ENCODE measurements around the gene ULK1.

Gene ULK1

GRCh38 chr12:131911851-131912477 lies 17.5 kb downstream of the ULK1 start:
- TF ChIP-seq, protein P1, sequence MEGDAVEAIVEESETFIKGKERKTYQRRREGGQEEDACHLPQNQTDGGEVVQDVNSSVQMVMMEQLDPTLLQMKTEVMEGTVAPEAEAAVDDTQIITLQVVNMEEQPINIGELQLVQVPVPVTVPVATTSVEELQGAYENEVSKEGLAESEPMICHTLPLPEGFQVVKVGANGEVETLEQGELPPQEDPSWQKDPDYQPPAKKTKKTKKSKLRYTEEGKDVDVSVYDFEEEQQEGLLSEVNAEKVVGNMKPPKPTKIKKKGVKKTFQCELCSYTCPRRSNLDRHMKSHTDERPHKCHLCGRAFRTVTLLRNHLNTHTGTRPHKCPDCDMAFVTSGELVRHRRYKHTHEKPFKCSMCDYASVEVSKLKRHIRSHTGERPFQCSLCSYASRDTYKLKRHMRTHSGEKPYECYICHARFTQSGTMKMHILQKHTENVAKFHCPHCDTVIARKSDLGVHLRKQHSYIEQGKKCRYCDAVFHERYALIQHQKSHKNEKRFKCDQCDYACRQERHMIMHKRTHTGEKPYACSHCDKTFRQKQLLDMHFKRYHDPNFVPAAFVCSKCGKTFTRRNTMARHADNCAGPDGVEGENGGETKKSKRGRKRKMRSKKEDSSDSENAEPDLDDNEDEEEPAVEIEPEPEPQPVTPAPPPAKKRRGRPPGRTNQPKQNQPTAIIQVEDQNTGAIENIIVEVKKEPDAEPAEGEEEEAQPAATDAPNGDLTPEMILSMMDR (IDR thresholded peaks at IDR 0.05) = no peak
- H3K27ac Mint-ChIP-seq = no peak overlapping the region
- DNase-seq = no peak
- no peak overlapping the region for H3K4me3 Mint-ChIP-seq
- no peaks in the 10 kb centered on the region for H3K9me3 Mint-ChIP-seq
- H3K4me1 Mint-ChIP-seq = no peaks in the 10 kb centered on the region
- H3K27me3 Mint-ChIP-seq (ENCODE audit: low read depth, poor library complexity) = no peaks in the 10 kb centered on the region
- peaks cover 5% of the 10 kb centered on the region for H3K36me3 Mint-ChIP-seq (ENCODE audit: low read depth)

DNA sequence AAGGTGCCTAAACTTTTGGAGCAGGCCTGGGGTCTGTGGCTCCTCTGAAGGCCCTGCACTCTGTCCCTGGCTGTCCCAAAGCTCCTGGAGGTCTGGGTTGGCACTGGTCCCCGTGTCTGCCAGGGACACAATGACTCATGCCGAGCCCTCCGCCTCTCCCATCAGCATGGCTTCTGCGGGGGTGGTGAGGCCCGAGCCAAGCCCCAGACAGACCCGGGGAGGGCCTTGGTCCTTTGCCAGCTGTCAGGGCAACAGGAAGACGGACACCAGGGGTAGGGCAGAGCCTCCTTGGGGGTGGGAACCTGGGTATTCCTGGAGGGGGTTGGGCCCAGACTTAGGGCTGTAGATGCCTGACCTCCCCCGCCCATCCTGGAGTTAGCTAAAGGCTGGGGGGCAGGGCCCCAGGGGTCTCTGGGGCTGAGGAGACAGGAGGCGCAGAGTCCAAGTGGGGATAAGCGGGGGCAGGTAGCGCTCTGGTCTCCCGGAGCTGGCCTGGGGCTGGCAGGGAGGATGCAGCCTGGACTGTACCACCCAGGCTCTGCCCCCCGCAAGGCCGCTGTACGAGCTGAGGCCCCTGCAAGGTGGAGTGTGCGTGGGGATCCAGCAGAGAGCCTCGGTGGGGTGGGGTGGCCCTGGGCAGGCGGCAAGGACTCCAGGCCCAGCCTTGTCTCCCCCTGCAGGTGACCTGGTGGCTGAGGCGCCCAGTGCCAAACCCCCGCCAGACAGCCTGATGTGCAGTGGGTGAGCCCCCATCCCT lies 18.3 kb downstream of the ULK1 start:
- H3K27me3 Mint-ChIP-seq (ENCODE audit: low read depth, poor library complexity) = no peaks in the 10 kb centered on the region
- no peak overlapping the region for H3K4me3 Mint-ChIP-seq
- H3K36me3 Mint-ChIP-seq (ENCODE audit: low read depth) = peaks cover 7% of the 10 kb centered on the region
- TF ChIP-seq, protein P1 (IDR thresholded peaks at IDR 0.05) = no peak
- H3K27ac Mint-ChIP-seq = no peak overlapping the region
- no peak for DNase-seq
- no peaks in the 10 kb centered on the region for H3K4me1 Mint-ChIP-seq
- H3K9me3 Mint-ChIP-seq = no peaks in the 10 kb centered on the region

DNA sequence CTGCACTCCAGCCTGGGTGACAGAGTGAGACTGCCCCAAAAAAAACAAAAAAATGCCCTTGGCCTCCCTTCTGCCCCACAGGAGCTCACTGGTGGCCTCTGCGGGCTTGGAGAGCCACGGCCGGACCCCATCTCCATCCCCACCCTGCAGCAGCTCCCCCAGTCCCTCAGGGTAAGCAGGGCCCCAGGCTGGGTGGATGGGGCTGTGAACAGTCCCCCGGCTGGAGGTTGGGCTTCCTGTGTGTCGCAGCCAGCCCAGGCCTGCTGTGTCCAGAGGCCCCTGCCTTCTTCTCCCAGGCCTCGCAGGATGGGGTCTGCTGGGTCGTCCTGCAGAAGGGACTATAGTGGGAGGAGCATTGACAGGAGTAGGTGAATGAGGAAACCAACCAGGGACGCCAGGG lies 19.2 kb downstream of the ULK1 start:
- no peaks in the 10 kb centered on the region for H3K27me3 Mint-ChIP-seq (ENCODE audit: low read depth, poor library complexity)
- no peak overlapping the region for H3K27ac Mint-ChIP-seq
- peaks cover 8% of the 10 kb centered on the region for H3K36me3 Mint-ChIP-seq (ENCODE audit: low read depth)
- TF ChIP-seq, protein P1 (IDR thresholded peaks at IDR 0.05) = no peak
- DNase-seq = no peak
- H3K4me1 Mint-ChIP-seq = no peaks in the 10 kb centered on the region
- no peak overlapping the region for H3K4me3 Mint-ChIP-seq
- no peaks in the 10 kb centered on the region for H3K9me3 Mint-ChIP-seq

DNA sequence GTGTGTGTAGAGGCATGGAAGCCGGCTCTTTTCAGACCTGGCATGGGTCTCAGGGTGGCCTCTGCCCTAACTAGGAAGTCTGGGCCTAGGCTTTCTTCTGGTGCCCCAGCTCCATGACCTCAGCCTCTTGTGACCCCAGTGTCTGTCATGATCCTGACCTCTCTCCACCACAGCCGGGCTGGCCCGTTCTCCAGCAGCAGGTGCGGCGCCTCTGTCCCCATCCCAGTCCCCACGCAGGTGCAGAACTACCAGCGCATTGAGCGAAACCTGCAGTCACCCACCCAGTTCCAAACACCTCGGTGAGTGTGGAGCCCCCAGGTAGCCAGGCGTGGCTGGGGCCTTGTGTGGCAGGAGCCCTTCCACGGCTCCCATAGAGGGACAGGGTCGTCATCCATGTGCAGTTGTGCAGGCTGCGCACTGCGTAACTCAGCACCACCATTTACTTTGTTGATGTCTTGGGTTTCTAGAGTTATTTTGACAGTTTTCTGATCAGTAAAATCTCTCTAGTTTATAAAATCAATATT lies 19.8 kb downstream of the ULK1 start:
- DNase-seq = no peak
- no peaks in the 10 kb centered on the region for H3K4me1 Mint-ChIP-seq
- no peak overlapping the region for H3K4me3 Mint-ChIP-seq
- H3K9me3 Mint-ChIP-seq = no peaks in the 10 kb centered on the region
- no peaks in the 10 kb centered on the region for H3K27me3 Mint-ChIP-seq (ENCODE audit: low read depth, poor library complexity)
- no peak overlapping the region for H3K27ac Mint-ChIP-seq
- H3K36me3 Mint-ChIP-seq (ENCODE audit: low read depth) = peaks cover 8% of the 10 kb centered on the region
- TF ChIP-seq, protein P1 (IDR thresholded peaks at IDR 0.05) = no peak

- Mint-ChIP-seq H3K4me1 (no peaks in the 10 kb centered on the region), H3K36me3 (ENCODE audit: low read depth) (peaks cover 8% of the 10 kb centered on the region), H3K4me3 (no peak overlapping the region), H3K27me3 (ENCODE audit: low read depth, poor library complexity) (no peaks in the 10 kb centered on the region), H3K9me3 (no peaks in the 10 kb centered on the region), H3K27ac (no peak overlapping the region)
- TF ChIP-seq, protein P1 (IDR thresholded peaks at IDR 0.05) = no peak
- DNase-seq = no peak
Measured at GRCh38 chr12:131915000-131915689, 20.7 kb downstream of the ULK1 start.
